Calu3 (cell line): ENCODE data around the gene KRTAP10-4. TPM values are rescaled to one million over a fixed set of nuclear protein-coding genes. Genes with fewer than 3 reads are reported as not detected.

Experiments
- BruUV-seq: library from RNA; stranded (reverse); fragments of 400-500 nt; replicated peaks from 2 replicates; lab custom pipeline; 2021; lab: Mats Ljungman, UMichigan
- CTCF ChIA-PET: fragments of 300-600 bp; sonication (Branson Sonifier 250); formaldehyde crosslinking; loops from one replicate; lab custom pipeline; 2022; ENCODE audit warnings: antibody characterized with exemption; lab: Charles Lee
- DNase-seq: peaks from one replicate; pipeline ENCODE4 v3.0.0; 2022
- H3K27ac Mint-ChIP-seq: one replicate; pipeline ENCODE4 v1.8.0; 2022; ENCODE audit warnings: mixed read lengths; ENCODE audit not compliant: unreplicated experiment
- H3K27me3 Mint-ChIP-seq: one replicate; pipeline ENCODE4 v1.8.0; 2022; ENCODE audit warnings: mixed read lengths; ENCODE audit not compliant: unreplicated experiment
- H3K36me3 Mint-ChIP-seq: one replicate; pipeline ENCODE4 v1.8.0; 2022; ENCODE audit warnings: mild to moderate bottlenecking, moderate library complexity, mixed read lengths; ENCODE audit not compliant: insufficient read depth, unreplicated experiment
- H3K4me1 Mint-ChIP-seq: one replicate; pipeline ENCODE4 v1.8.0; 2022; ENCODE audit warnings: mild to moderate bottlenecking, low read depth, mixed read lengths; ENCODE audit not compliant: unreplicated experiment
- H3K4me3 Mint-ChIP-seq: one replicate; pipeline ENCODE4 v1.8.0; 2022; ENCODE audit warnings: mild to moderate bottlenecking, low read depth, moderate library complexity, mixed read lengths; ENCODE audit not compliant: unreplicated experiment
- H3K9me3 Mint-ChIP-seq: one replicate; pipeline ENCODE4 v1.8.0; 2022; ENCODE audit warnings: low read depth, mixed read lengths; ENCODE audit not compliant: unreplicated experiment
- intact Hi-C: fragments of 100-400 bp; cut with micrococcal nuclease; formaldehyde crosslinking; loops from one replicate; pipeline ENCODE4 v1.10.0; 2022; ENCODE audit not compliant: unreplicated experiment
- total RNA-seq: library from RNA; stranded (reverse); gene quantifications from 2 replicates; pipeline ENCODE4 v1.2.3, GENCODE V29; 2022
- TF ChIP-seq, protein P1 (sequence below): fragments of 200-600 bp; IDR thresholded peaks from one replicate; pipeline ENCODE4 v1.8.0; 2022; ENCODE audit warnings: antibody characterized with exemption; ENCODE audit not compliant: unreplicated experiment

The KRTAP10-4 gene
- total RNA-seq, 1 experiment from 2014 or later, result not detected

- Mint-ChIP-seq H3K27ac (no peak overlapping the region), H3K4me1 (peaks cover 19% of the 10 kb centered on the region), H3K4me3 (peak overlapping the region; percentile 71), H3K36me3 (peaks cover 8% of the 10 kb centered on the region), H3K27me3 (peaks cover 67% of the 10 kb centered on the region), H3K9me3 (peaks cover 6% of the 10 kb centered on the region)
- TF ChIP-seq, protein P1, sequence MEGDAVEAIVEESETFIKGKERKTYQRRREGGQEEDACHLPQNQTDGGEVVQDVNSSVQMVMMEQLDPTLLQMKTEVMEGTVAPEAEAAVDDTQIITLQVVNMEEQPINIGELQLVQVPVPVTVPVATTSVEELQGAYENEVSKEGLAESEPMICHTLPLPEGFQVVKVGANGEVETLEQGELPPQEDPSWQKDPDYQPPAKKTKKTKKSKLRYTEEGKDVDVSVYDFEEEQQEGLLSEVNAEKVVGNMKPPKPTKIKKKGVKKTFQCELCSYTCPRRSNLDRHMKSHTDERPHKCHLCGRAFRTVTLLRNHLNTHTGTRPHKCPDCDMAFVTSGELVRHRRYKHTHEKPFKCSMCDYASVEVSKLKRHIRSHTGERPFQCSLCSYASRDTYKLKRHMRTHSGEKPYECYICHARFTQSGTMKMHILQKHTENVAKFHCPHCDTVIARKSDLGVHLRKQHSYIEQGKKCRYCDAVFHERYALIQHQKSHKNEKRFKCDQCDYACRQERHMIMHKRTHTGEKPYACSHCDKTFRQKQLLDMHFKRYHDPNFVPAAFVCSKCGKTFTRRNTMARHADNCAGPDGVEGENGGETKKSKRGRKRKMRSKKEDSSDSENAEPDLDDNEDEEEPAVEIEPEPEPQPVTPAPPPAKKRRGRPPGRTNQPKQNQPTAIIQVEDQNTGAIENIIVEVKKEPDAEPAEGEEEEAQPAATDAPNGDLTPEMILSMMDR, result no peak
- no peak for DNase-seq
- intact Hi-C loops, result no loop called here
- no TSS peak for BruUV-seq
- CTCF ChIA-PET, result no interaction called here
Observed at GRCh38 chr21:44575307-44576024, 1.9 kb downstream of the KRTAP10-4 start.

DNA sequence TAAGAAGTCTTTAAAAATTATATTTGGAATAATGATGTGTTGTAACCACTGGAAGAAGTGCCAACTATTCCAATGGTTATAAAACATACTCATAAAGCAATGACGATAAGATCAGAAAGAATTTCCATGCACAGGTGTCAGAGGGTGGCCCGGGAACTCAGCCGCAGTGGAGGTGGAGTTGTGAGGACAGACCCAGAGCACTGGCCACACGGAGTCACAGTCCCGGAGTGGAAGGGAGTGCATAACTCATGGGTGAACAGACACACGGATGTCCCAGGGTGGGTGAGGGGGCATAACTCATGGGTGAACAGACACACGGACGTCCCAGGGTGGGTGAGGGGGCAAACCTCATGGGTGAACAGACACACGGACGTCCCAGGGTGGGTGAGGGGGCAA is 2.5 kb downstream of the KRTAP10-4 start:
- no TSS peak for BruUV-seq
- Mint-ChIP-seq H3K4me1 (peaks cover 19% of the 10 kb centered on the region), H3K27ac (no peak overlapping the region), H3K4me3 (no peak overlapping the region), H3K9me3 (peaks cover 7% of the 10 kb centered on the region), H3K27me3 (peaks cover 70% of the 10 kb centered on the region), H3K36me3 (peaks cover 8% of the 10 kb centered on the region)
- DNase-seq, result no peak
- CTCF ChIA-PET, result no interaction called here
- TF ChIP-seq, protein P1, result no peak
- intact Hi-C loops, result no loop called here

- CTCF ChIA-PET, result no interaction called here
- H3K4me1 Mint-ChIP-seq, result peaks cover 19% of the 10 kb centered on the region
- TF ChIP-seq, protein P1, result no peak
- peaks cover 11% of the 10 kb centered on the region for H3K9me3 Mint-ChIP-seq
- intact Hi-C loops, result no loop called here
- H3K27me3 Mint-ChIP-seq, result peaks cover 71% of the 10 kb centered on the region
- H3K36me3 Mint-ChIP-seq, result peaks cover 8% of the 10 kb centered on the region
- H3K27ac Mint-ChIP-seq, result no peak overlapping the region
- no peak overlapping the region for H3K4me3 Mint-ChIP-seq
- no peak for DNase-seq
- BruUV-seq, result no TSS peak
Observed at GRCh38 chr21:44578371-44579055, 5.0 kb downstream of the KRTAP10-4 start.

- no TSS peak for BruUV-seq
- H3K36me3 Mint-ChIP-seq, result peaks cover 8% of the 10 kb centered on the region
- intact Hi-C loops, result no loop called here
- TF ChIP-seq, protein P1, result no peak
- H3K4me1 Mint-ChIP-seq, result peaks cover 18% of the 10 kb centered on the region
- DNase-seq, result no peak
- H3K27ac Mint-ChIP-seq, result no peak overlapping the region
- H3K27me3 Mint-ChIP-seq, result peaks cover 71% of the 10 kb centered on the region
- peaks cover 11% of the 10 kb centered on the region for H3K9me3 Mint-ChIP-seq
- CTCF ChIA-PET, result no interaction called here
- H3K4me3 Mint-ChIP-seq, result peak overlapping the region; percentile 54
Observed at GRCh38 chr21:44579056-44579832, 5.7 kb downstream of the KRTAP10-4 start.
